Breast epithelium (tissue), 4 donors: ENCODE data around the gene SLC22A31. TPM values are rescaled to one million over a fixed set of nuclear protein-coding genes. Genes with fewer than 3 reads are reported as not detected.
"Not testable (repeated sequence)": the region's sequence is repeated elsewhere in the genome, so short reads cannot be mapped to it uniquely, and the experiment has no call there.

Experiments used
- DNase-seq, 2 donors: peaks; one replicate each; pipeline ENCODE4 v3.0.0-alpha.2; 2019; ENCODE audit warnings: low spot score in 2 of 2
- H3K27ac ChIP-seq, 2 donors: fragments of 200-600 bp; sonication (generic) in 1 of 2; one replicate each; pipeline ENCODE4 v1.5.1; 2016 to 2019; ENCODE audit warnings: mild to moderate bottlenecking in 1 of 2
- H3K27me3 ChIP-seq, 2 donors: fragments of 200-600 bp; sonication (generic) in 1 of 2; one replicate each; pipeline versions ENCODE4 v1.5.1 to v1.6.0; 2017 to 2019; ENCODE audit warnings: control low read depth in 1 of 2, mild to moderate bottlenecking in 1 of 2
- H3K36me3 ChIP-seq: fragments of 200-600 bp; one replicate; pipeline ENCODE4 v1.5.1; 2019
- H3K4me1 ChIP-seq, 2 donors: fragments of 200-600 bp; sonication (generic); one replicate each; pipeline ENCODE4 v1.5.1; 2016 to 2019; ENCODE audit warnings: control low read depth in 1 of 2
- H3K4me3 ChIP-seq, 3 donors: fragments of 200-600 bp; sonication (generic); 1 replicate in 2 of 3; 2 replicates in 1 of 3; pipeline ENCODE4 v1.5.1; 2016 to 2019; ENCODE audit warnings: mild to moderate bottlenecking in 3 of 3, moderate library complexity in 2 of 3
- H3K9me3 ChIP-seq, 2 donors: fragments of 200-600 bp; sonication (generic) in 1 of 2; one replicate each; pipeline ENCODE4 v1.5.1; 2016 to 2019; ENCODE audit warnings: control low read depth in 1 of 2
- CTCF ChIP-seq, 3 donors: fragments of 450-650 bp; IDR thresholded peaks; one replicate each; pipeline ENCODE4 v1.5.1; 2016 to 2017; ENCODE audit warnings: antibody characterized with exemption in 3 of 3, mild to moderate bottlenecking in 3 of 3, moderate library complexity in 3 of 3
- POLR2A ChIP-seq: fragments of 450-650 bp; IDR thresholded peaks from one replicate; pipeline ENCODE4 v1.6.1; 2016; ENCODE audit warnings: antibody characterized with exemption, mild to moderate bottlenecking, moderate library complexity
- POLR2AphosphoS5 ChIP-seq, 3 donors: sonication (generic); formaldehyde crosslinking; IDR thresholded peaks; one replicate each; pipeline ENCODE4 v1.6.1; 2017; ENCODE audit warnings: antibody characterized with exemption in 3 of 3
- intact Hi-C: fragments of 100-400 bp; cut with DNase I; formaldehyde crosslinking; loops from one replicate; pipeline ENCODE4 v1.15.1; 2023; ENCODE audit warnings: low total_unique reads
- total RNA-seq, 3 donors: library from RNA; depleted of rRNA; stranded (reverse); fragments of >200 nt; gene quantifications; one replicate each; pipeline ENCODE4 v1.1.0, GENCODE V29; 2016

The SLC22A31 gene
- total RNA-seq, 3 donors from 2014 or later = not detected

- peaks cover 0 to 10% of the 10 kb centered on the region in 2 donors for H3K4me1 ChIP-seq
- no peaks in the 10 kb centered on the region for H3K9me3 ChIP-seq
- no peaks in the 10 kb centered on the region for H3K36me3 ChIP-seq
- intact Hi-C loops = no loop called here
- peak overlapping the region in 1 of 3 donors; percentile 31 for H3K4me3 ChIP-seq
- TF ChIP-seq POLR2AphosphoS5 (IDR thresholded peaks at IDR 0.05) = no peak
- no peak for TF ChIP-seq POLR2A
- peak in 2 of 3 donors; percentile 85 to 87 for TF ChIP-seq CTCF (IDR thresholded peaks at IDR 0.05)
- H3K27me3 ChIP-seq = peaks cover 4 to 40% of the 10 kb centered on the region in 2 donors
- peak; percentile 64 to 82 for DNase-seq
- no peak overlapping the region for H3K27ac ChIP-seq
Observed at GRCh38 chr16:89167425-89167941, 32.9 kb downstream of the SLC22A31 start.

GRCh38 chr16:89166696-89167424 lies 33.5 kb downstream of the SLC22A31 start:
- Histone ChIP-seq H3K36me3 (no peaks in the 10 kb centered on the region), H3K27ac (no peak overlapping the region), H3K27me3 (peaks cover 4 to 47% of the 10 kb centered on the region in 2 donors), H3K4me1 (peaks cover 0 to 10% of the 10 kb centered on the region in 2 donors), H3K9me3 (no peaks in the 10 kb centered on the region), H3K4me3 (peak overlapping the region in 1 of 3 donors; percentile 31)
- intact Hi-C loops = no loop called here
- TF ChIP-seq CTCF (IDR thresholded peaks at IDR 0.05) (no peak), POLR2A (no peak), POLR2AphosphoS5 (IDR thresholded peaks at IDR 0.05) (no peak)
- no peak for DNase-seq

GRCh38 chr16:89165681-89165979 lies 34.7 kb downstream of the SLC22A31 start:
- H3K4me1 ChIP-seq, DNase-seq, H3K36me3 ChIP-seq, intact Hi-C loops, H3K9me3 ChIP-seq, H3K4me3 ChIP-seq, H3K27ac ChIP-seq: not testable (repeated sequence)
- H3K27me3 ChIP-seq = peaks cover 4 to 59% of the 10 kb centered on the region in 2 donors

- intact Hi-C loops = loop anchor here (5.0 kb wide), 1 partner anchor 798 kb away; no protein-coding TSS in a partner anchor
- H3K4me1 ChIP-seq = peaks cover 0 to 3% of the 10 kb centered on the region in 2 donors
Observed at GRCh38 chr16:89164847-89165680, 35.3 kb downstream of the SLC22A31 start.

GRCh38 chr16:89164436-89164835 lies 35.9 kb downstream of the SLC22A31 start:
- TF ChIP-seq CTCF (IDR thresholded peaks at IDR 0.05) = no peak
- no peak for TF ChIP-seq POLR2A
- TF ChIP-seq POLR2AphosphoS5 (IDR thresholded peaks at IDR 0.05) = no peak
- intact Hi-C loops = loop anchor here (5.0 kb wide), 1 partner anchor 797 kb away; no protein-coding TSS in a partner anchor
- Histone ChIP-seq H3K36me3 (no peaks in the 10 kb centered on the region), H3K27me3 (peaks cover 0 to 57% of the 10 kb centered on the region in 2 donors), H3K27ac (no peak overlapping the region), H3K4me3 (no peak overlapping the region), H3K9me3 (no peaks in the 10 kb centered on the region), H3K4me1 (peaks cover 0 to 3% of the 10 kb centered on the region in 2 donors)
- DNase-seq = no peak

More at GRCh38 chr16:89164847-89165680, 35.3 kb downstream of the SLC22A31 start:
- Histone ChIP-seq H3K4me3 (no peak overlapping the region), H3K36me3 (no peaks in the 10 kb centered on the region), H3K9me3 (no peaks in the 10 kb centered on the region), H3K27me3 (peaks cover 4 to 57% of the 10 kb centered on the region in 2 donors), H3K27ac (no peak overlapping the region)
- no peak for DNase-seq
- TF ChIP-seq POLR2AphosphoS5 (IDR thresholded peaks at IDR 0.05) (no peak), CTCF (IDR thresholded peaks at IDR 0.05) (no peak), POLR2A (no peak)
